ENCODE data around the gene AP2B1.
A peak's percentile ranks its signal among the peaks of the same experiment; 100 is the strongest.

The AP2B1 gene

GRCh38 chr17:35612924-35613521 is 25.9 kb downstream of the AP2B1 start:
- in situ Hi-C loops (cut with HindIII; ENCODE audit: low pct_ligation_motif_present, low pct_unique_long_range_greater_than_20kb, low sequenced_read_pairs) = no loop called here
- peak; percentile 60 for DNase-seq

DNA sequence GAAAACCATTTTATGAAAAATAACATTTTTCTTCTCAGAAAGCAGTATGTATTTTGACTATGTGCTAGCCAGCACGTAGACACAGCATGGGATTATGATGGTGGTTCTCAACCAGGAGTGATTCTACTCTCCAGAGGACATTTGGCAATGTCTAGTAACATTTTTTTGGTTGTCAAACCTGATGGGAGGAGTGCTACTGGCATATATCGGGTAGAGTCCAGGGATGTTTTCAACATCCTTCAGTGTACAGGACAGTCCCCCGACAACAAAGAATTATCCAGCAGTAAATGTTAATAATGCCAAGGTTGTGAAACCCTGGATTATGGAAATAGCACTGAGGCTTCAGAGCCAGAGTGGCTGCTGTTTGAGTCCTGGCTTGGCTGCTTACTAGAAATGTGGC is 27.7 kb downstream of the AP2B1 start:
- DNase-seq = no peak
- in situ Hi-C loops (cut with HindIII; ENCODE audit: low pct_ligation_motif_present, low pct_unique_long_range_greater_than_20kb, low sequenced_read_pairs) = no loop called here

GRCh38 chr17:35616536-35616935 is 29.4 kb downstream of the AP2B1 start:
- in situ Hi-C loops (cut with HindIII; ENCODE audit: low pct_ligation_motif_present, low pct_unique_long_range_greater_than_20kb, low sequenced_read_pairs) = no loop called here
- DNase-seq = no peak

- DNase-seq = no peak
- in situ Hi-C loops (cut with HindIII; ENCODE audit: low pct_ligation_motif_present, low pct_unique_long_range_greater_than_20kb, low sequenced_read_pairs) = no loop called here
Observed at GRCh38 chr17:35617505-35617904, 30.4 kb downstream of the AP2B1 start.

DNA sequence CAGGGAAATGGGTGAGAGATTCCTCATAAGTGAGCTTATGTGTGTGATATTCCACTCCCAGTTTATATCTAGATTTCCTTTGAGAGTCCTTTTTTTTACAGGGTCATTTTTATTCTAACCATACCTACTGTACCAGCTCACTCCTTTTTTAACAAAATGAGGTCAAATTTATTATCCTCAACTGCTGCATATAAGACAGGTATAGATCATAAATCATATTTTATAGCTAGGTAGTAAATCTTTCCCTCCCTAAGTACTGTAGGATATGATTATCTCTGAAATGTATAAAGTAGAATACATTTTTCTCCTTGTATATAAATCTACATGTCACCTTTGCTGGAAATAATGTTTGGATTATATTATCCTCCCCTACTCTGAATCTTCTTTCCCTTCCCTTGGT is 31.5 kb downstream of the AP2B1 start:
- in situ Hi-C loops (cut with HindIII; ENCODE audit: low pct_ligation_motif_present, low pct_unique_long_range_greater_than_20kb, low sequenced_read_pairs) = no loop called here
- no peak for DNase-seq

DNA sequence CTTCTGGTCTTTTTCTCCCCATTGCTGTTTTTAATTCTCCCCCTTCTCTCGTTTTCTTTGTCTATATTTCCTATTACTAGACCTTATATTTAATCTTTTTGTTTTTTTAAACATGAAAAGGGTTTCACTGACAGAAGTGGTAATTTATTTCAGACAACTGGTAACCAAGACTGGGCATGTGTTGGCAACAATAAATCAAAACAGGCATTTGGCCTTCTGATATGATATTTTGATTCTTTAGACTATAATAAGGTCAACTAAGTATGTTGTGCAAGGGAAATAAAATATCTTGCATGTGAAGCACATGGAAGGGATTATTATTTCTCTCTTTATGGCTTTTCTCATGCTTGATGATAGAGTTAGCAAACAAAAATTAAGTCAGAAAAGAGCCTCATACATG is 34.6 kb downstream of the AP2B1 start:
- no peak for DNase-seq
- in situ Hi-C loops (cut with HindIII; ENCODE audit: low pct_ligation_motif_present, low pct_unique_long_range_greater_than_20kb, low sequenced_read_pairs) = no loop called here

GRCh38 chr17:35627417-35627816 is 40.3 kb downstream of the AP2B1 start:
- in situ Hi-C loops (cut with HindIII; ENCODE audit: low pct_ligation_motif_present, low pct_unique_long_range_greater_than_20kb, low sequenced_read_pairs) = no loop called here
- peak; percentile 13 for DNase-seq

DNA sequence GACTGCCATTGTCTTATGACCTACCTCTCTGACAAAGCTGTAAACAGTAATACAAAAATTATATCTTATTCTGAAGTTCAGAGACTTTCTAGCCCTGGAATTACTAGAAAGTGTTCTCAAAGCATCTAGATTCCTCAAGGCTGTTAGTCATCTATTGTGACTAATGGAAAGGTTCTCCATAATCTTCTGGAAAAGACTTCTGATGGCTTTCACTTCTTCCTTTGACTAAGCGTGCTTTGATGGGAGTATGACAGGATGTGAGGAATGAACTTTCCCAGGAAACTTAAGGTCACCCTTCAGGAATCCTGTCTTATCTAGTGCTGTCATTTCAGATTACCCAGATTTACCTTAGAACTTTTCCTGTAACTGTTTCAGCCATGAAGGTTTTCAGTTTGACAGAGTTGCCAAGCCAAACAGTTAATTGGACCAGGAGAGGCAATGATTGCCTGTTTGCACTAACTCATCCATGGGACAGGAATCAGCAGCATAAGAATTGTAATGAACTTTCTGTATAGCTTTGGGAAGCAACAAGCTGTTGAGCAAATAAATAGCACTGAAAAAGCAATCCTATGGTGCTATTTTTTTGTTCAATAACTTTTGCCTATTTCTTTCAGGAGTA is 43.5 kb downstream of the AP2B1 start:
- in situ Hi-C loops (cut with HindIII; ENCODE audit: low pct_ligation_motif_present, low pct_unique_long_range_greater_than_20kb, low sequenced_read_pairs) = no loop called here
- peak; percentile 29 for DNase-seq

DNA sequence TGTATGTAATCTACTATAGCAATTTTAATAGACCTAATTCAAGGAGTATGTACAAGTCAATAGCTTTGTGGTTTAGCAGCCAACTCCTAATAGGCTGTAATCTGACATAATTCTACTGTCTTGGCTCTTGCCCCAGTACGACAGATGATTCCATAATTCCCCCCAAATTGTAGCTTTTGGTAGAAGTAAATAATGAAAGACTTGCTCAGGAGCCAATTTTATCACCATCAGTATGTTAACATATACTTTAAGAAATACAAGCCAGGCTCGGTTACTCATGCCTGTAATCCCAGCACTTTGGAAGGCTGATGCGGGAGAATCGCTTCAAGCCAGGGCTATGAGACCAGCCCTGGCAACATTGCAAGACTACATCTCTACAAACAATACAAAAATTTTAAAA is 53.9 kb downstream of the AP2B1 start:
- DNase-seq = no peak
- in situ Hi-C loops (cut with HindIII; ENCODE audit: low pct_ligation_motif_present, low pct_unique_long_range_greater_than_20kb, low sequenced_read_pairs) = no loop called here

DNA sequence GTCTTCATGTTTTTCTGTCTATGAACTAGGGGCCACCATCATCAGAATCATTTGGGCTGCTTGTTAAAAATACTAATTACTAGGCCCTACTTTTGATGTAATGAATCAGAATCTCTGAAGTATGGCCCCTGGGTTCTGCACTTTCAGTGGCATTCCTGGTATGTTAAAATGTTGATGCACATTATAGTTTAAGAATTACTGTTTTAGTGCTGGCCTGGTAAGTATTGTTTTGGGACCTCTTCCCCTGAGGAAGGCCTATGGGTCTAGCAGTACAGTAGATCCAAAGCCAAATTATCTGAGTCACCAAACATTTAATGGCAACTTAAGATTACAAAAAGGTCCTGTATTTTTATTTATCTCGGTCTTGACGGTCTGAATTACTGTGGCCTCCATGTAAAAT is 58.8 kb downstream of the AP2B1 start:
- DNase-seq = no peak
- in situ Hi-C loops (cut with HindIII; ENCODE audit: low pct_ligation_motif_present, low pct_unique_long_range_greater_than_20kb, low sequenced_read_pairs) = no loop called here

DNA sequence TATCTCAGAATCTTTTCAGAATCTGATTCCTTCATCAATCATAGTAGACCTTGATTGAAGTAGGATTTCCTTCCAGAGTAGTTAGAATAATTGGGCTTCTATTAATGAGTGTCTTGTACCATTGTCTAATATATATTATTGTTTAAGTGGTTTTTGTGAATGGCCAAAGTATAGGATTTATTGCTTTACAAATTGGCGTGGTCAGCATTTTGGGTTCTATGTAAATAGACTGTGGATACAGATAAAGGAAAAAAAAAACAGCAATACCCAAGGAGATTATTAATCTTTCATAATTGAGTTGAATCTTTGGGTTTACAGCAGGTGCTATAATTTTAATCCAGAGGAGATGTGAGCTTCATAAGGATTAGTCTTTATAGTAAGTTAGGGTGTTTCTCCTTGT is 64.3 kb downstream of the AP2B1 start:
- no peak for DNase-seq
- in situ Hi-C loops (cut with HindIII; ENCODE audit: low pct_ligation_motif_present, low pct_unique_long_range_greater_than_20kb, low sequenced_read_pairs) = no loop called here

DNA sequence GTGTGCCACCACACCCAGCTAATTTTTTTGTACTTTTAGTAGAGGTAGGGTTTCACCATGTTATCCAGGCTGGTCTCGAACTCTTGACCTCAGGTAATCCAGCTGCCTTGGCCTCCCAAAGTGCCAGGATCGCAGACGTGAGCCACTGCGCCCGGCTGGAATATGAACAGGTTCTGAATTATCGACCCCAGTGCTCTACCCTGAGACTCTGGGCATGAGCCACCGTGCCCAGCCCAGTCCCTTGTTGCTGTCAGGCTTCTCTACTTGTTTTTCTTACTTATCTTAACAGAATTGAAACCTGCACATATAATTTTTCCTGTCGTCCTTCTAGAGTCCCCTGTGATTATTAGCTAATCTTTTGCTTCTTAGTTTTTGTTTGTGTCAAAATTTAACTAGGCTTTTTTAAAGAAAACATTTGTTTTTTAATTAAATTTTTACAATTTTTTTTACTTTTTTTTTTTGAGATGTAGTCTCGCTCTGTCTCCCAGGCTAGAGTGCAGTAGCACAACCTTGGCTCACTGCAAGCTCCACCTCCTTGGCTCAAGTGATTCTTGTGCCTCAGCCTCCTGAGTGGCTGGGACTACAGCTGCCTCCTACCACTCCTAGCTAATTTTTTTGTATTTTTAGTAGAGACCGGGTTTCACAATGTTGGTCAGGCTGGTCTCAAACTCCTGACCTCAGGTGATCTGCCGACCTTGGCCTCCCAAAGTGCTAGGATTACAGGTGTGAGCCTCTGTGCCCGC is 66.7 kb downstream of the AP2B1 start:
- in situ Hi-C loops (cut with HindIII; ENCODE audit: low pct_ligation_motif_present, low pct_unique_long_range_greater_than_20kb, low sequenced_read_pairs) = no loop called here
- no peak for DNase-seq

GRCh38 chr17:35655303-35655702 is 68.2 kb downstream of the AP2B1 start:
- DNase-seq = no peak
- in situ Hi-C loops (cut with HindIII; ENCODE audit: low pct_ligation_motif_present, low pct_unique_long_range_greater_than_20kb, low sequenced_read_pairs) = no loop called here

- no peak for DNase-seq
- in situ Hi-C loops (cut with HindIII; ENCODE audit: low pct_ligation_motif_present, low pct_unique_long_range_greater_than_20kb, low sequenced_read_pairs) = no loop called here
Observed at GRCh38 chr17:35660902-35661301, 73.8 kb downstream of the AP2B1 start.

GRCh38 chr17:35664685-35665084 is 77.6 kb downstream of the AP2B1 start:
- no peak for DNase-seq

GRCh38 chr17:35665662-35666061 is 78.5 kb downstream of the AP2B1 start:
- DNase-seq = no peak
- in situ Hi-C loops (cut with HindIII; ENCODE audit: low pct_ligation_motif_present, low pct_unique_long_range_greater_than_20kb, low sequenced_read_pairs) = no loop called here

More at GRCh38 chr17:35664685-35665084, 77.6 kb downstream of the AP2B1 start:
- in situ Hi-C loops (cut with HindIII; ENCODE audit: low pct_ligation_motif_present, low pct_unique_long_range_greater_than_20kb, low sequenced_read_pairs) = no loop called here

DNA sequence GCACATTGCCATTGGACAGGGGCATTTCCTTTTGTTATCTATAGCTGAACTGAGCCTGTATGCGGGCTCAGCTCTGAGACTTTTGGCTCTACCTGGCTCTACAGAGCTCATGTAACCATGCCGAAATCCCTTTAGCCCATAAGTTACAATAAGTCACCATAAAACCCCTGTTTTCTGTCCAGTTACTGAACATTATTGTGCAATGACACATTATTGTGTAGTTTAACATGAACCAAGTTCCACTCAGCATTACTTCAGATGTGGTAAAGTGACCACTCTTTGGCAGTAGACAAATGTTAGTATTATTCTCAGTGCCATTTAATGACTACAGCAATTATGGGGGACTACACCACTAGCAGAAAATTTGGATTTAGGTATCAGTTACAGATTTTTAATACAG is 78.9 kb downstream of the AP2B1 start:
- in situ Hi-C loops (cut with HindIII; ENCODE audit: low pct_ligation_motif_present, low pct_unique_long_range_greater_than_20kb, low sequenced_read_pairs) = no loop called here
- no peak for DNase-seq

- in situ Hi-C loops (cut with HindIII; ENCODE audit: low pct_ligation_motif_present, low pct_unique_long_range_greater_than_20kb, low sequenced_read_pairs) = no loop called here
Observed at GRCh38 chr17:35666967-35667532, 79.9 kb downstream of the AP2B1 start.

GRCh38 chr17:35668802-35669201 is 81.7 kb downstream of the AP2B1 start:
- in situ Hi-C loops (cut with HindIII; ENCODE audit: low pct_ligation_motif_present, low pct_unique_long_range_greater_than_20kb, low sequenced_read_pairs) = no loop called here
- DNase-seq = no peak

More at GRCh38 chr17:35666967-35667532, 79.9 kb downstream of the AP2B1 start:
- DNase-seq = no peak

DNA sequence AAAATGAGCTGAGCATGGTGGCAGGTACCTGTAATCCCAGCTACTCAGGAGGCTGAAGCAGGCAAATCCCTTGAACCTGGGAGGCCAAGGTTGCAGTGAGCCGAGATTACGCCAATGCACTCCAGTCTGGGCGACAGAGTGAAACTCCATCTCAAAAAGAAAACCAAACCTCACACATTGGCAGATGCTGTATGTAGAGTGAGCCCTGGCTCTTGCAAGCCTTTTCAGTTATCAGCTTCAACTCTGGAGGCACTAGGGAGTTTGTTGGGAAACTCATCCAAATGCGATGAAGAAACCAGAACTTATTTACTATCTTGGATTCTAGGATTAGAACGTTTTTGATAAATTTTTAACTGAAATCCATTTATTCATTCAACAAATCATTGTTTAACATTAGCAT is 87.4 kb downstream of the AP2B1 start:
- in situ Hi-C loops (cut with HindIII; ENCODE audit: low pct_ligation_motif_present, low pct_unique_long_range_greater_than_20kb, low sequenced_read_pairs) = no loop called here
- DNase-seq = no peak
